ENCODE data around the gene CEBPB. TPM values are rescaled to one million over a fixed set of nuclear protein-coding genes. Genes with fewer than 3 reads are reported as not detected.

CEBPB gene
- total RNA-seq, 6 experiments from 2014 or later = 57.9 to 62.8 (median 59.8) TPM

GRCh38 chr20:50196896-50197295 is 6.3 kb downstream of the CEBPB start:
- H3K27ac Mint-ChIP-seq = peak overlapping the region; percentile 14; the same call in 1 of the 2 replicates
- DNase-seq = no peak
- peaks cover 9% of the 10 kb centered on the region; the same call in 1 of the 2 replicates for H3K9me3 Mint-ChIP-seq
- peaks cover 14% of the 10 kb centered on the region for H3K27me3 Mint-ChIP-seq (ENCODE audit: insufficient read depth)
- H3K36me3 Mint-ChIP-seq (ENCODE audit: low read depth) = peaks cover 32% of the 10 kb centered on the region
- peaks cover 32% of the 10 kb centered on the region for H3K4me1 Mint-ChIP-seq (ENCODE audit: low read depth)
- no peak for TF ChIP-seq CTCF (IDR thresholded peaks at IDR 0.05)
- no peak overlapping the region for H3K4me3 Mint-ChIP-seq

- DNase-seq = no peak
- H3K27ac Mint-ChIP-seq = peak overlapping the region; percentile 14; the same call in 1 of the 2 replicates
Observed at GRCh38 chr20:50197463-50198179, 7.0 kb downstream of the CEBPB start.

GRCh38 chr20:50198180-50198666 is 7.6 kb downstream of the CEBPB start:
- Mint-ChIP-seq H3K9me3 (peaks cover 15% of the 10 kb centered on the region), H3K4me1 (ENCODE audit: low read depth) (peaks cover 30% of the 10 kb centered on the region), H3K27me3 (ENCODE audit: insufficient read depth) (peaks cover 5% of the 10 kb centered on the region; the same call in 1 of the 2 replicates), H3K27ac (no peak overlapping the region), H3K36me3 (ENCODE audit: low read depth) (peaks cover 30% of the 10 kb centered on the region), H3K4me3 (no peak overlapping the region)
- TF ChIP-seq CTCF (IDR thresholded peaks at IDR 0.05) = no peak
- DNase-seq = no peak

More at GRCh38 chr20:50197463-50198179, 7.0 kb downstream of the CEBPB start:
- Mint-ChIP-seq H3K4me1 (ENCODE audit: low read depth) (peaks cover 32% of the 10 kb centered on the region), H3K9me3 (peaks cover 9% of the 10 kb centered on the region; the same call in 1 of the 2 replicates), H3K36me3 (ENCODE audit: low read depth) (peaks cover 30% of the 10 kb centered on the region), H3K4me3 (no peak overlapping the region), H3K27me3 (ENCODE audit: insufficient read depth) (peaks cover 11% of the 10 kb centered on the region)
- no peak for TF ChIP-seq CTCF (IDR thresholded peaks at IDR 0.05)

GRCh38 chr20:50198716-50199115 is 8.1 kb downstream of the CEBPB start:
- peaks cover 30% of the 10 kb centered on the region for H3K36me3 Mint-ChIP-seq (ENCODE audit: low read depth)
- no peak overlapping the region for H3K4me3 Mint-ChIP-seq
- TF ChIP-seq CTCF (IDR thresholded peaks at IDR 0.05) = no peak

GRCh38 chr20:50199703-50200102 is 9.1 kb downstream of the CEBPB start:
- no peak for TF ChIP-seq CTCF (IDR thresholded peaks at IDR 0.05)
- Mint-ChIP-seq H3K27ac (no peak overlapping the region), H3K9me3 (peaks cover 27% of the 10 kb centered on the region), H3K27me3 (ENCODE audit: insufficient read depth) (no peaks in the 10 kb centered on the region; the same call in 1 of the 2 replicates), H3K36me3 (ENCODE audit: low read depth) (peaks cover 32% of the 10 kb centered on the region), H3K4me3 (no peak overlapping the region), H3K4me1 (ENCODE audit: low read depth) (peaks cover 15% of the 10 kb centered on the region)
- no peak for DNase-seq

More at GRCh38 chr20:50198716-50199115, 8.1 kb downstream of the CEBPB start:
- peaks cover 25% of the 10 kb centered on the region for H3K4me1 Mint-ChIP-seq (ENCODE audit: low read depth)
- H3K9me3 Mint-ChIP-seq = peaks cover 19% of the 10 kb centered on the region
- DNase-seq = no peak
- H3K27ac Mint-ChIP-seq = no peak overlapping the region
- H3K27me3 Mint-ChIP-seq (ENCODE audit: insufficient read depth) = peaks cover under 1% of the 10 kb centered on the region; the same call in 1 of the 2 replicates
